ENCODE results near the gene MLLT1.

Gene MLLT1

DNA sequence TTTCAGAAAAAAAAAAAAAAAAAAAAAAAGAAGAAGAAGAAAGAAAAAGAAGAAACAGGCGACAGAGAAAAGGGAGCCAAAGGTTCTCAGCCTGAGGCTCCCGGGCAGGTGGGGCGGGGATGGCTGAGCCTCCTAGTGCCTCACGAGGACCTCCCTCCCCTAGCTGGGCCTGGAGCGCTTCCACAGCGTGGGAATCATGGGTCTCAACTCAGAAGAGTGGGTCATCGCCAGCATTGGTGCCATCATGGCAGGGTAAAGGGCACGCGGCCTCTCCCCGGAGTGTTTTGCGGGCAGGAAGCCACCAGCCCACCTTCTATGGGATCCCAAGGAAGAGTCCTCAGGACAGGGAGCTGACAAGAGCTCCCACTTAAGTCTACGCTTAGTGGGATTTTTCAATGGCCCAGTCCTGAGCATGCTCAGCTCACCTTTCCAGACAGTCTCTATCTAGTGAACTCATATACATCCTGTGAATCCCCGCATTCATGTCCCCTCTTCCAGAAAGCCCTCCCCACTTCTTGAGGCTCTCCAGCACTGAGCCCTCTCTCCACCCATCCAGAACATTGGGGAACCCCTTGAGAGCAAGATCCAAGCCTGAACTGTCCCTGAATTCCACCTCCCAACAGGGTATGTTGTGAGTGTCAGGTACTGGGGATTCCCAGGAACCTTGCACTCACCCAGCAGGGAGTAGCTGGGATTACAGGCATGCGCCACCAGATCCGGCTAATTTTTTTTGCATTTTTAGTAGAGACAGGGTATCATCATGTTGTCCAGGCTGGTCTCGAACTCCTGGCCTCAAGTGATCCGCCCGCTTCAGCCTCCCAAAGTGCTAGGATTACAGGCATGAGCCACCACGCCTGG, 74.7 kb downstream of the MLLT1 start:
- no peak for TF ChIP-seq REST (IDR thresholded peaks at IDR 0.05; ENCODE audit: insufficient read depth in 1 of 2, low read depth in 2 of 2, low read length in 2 of 2)

DNA sequence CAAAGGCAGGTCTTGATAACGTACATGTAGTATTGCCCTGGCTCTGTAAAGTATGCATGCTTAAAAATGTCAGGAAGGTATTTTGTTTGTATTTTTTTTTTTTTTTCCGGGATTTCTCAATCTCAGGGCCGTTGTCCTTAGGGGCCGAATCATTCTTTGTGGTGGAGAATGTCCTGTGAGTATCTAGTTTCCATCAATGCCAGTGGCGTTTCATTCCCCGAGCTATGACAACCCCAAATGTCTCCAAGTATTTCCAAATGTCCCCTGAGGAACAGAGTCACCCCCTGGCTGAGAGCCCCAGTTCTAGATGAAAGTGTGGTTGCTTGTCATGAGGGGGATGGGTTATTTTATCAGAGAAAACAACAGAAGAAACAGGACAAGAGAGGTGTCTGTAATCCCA, 75.6 kb downstream of the MLLT1 start:
- TF ChIP-seq SIN3A (IDR thresholded peaks at IDR 0.05; ENCODE audit: borderline replicate concordance, insufficient read depth, low read length): no peak
- no peak for TF ChIP-seq FOXP2 (optimal IDR thresholded peaks at IDR 0.05; ENCODE audit: borderline replicate concordance, extremely low read depth, extremely low read length, insufficient read depth)
- no peak for TF ChIP-seq POLR2AphosphoS5 (IDR thresholded peaks at IDR 0.05; ENCODE audit: low read depth, low read length)
- no peak for TF ChIP-seq REST (IDR thresholded peaks at IDR 0.05; ENCODE audit: insufficient read depth in 1 of 2, low read depth in 2 of 2, low read length in 2 of 2)

- TF ChIP-seq REST (IDR thresholded peaks at IDR 0.05; ENCODE audit: insufficient read depth in 1 of 2, low read depth in 2 of 2, low read length in 2 of 2) (0 out of 4 replicates have a peak, but pooled peaks of 1 of the 2 experiments have one; percentile 20), FOXP2 (optimal IDR thresholded peaks at IDR 0.05; ENCODE audit: borderline replicate concordance, extremely low read depth, extremely low read length, insufficient read depth) (no peak), POLR2AphosphoS5 (IDR thresholded peaks at IDR 0.05; ENCODE audit: low read depth, low read length) (peak; percentile 70; the same call in 1 of the 2 replicates), SIN3A (IDR thresholded peaks at IDR 0.05; ENCODE audit: borderline replicate concordance, insufficient read depth, low read length) (0 out of 2 replicates have a peak, but pooled peaks have one; percentile 18), TAF1 (IDR thresholded peaks at IDR 0.05; ENCODE audit: borderline replicate concordance, insufficient read depth, low read length) (peak; percentile 71; the same call in 1 of the 2 replicates)
Observed at GRCh38 chr19:6199240-6199994, 80.4 kb downstream of the MLLT1 start.

DNA sequence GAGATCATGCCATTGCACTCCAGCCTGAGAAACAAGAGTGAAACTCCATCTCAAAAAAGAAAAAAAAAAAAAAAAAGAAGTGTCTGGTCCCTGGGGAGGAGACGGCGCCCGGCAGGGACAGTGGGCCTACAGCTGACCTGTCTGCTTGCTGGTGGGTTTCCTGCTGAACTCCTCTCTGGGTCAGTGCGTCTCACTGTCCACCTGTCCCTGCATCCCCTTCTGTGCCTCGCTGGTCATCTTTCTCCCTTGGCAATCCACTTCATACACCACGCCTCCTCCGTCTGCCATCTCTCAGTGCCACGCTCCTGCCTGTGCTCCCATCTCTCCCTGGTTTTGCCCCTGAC, 80.9 kb downstream of the MLLT1 start:
- TF ChIP-seq TAF1 (IDR thresholded peaks at IDR 0.05; ENCODE audit: borderline replicate concordance, insufficient read depth, low read length) (no peak), POLR2AphosphoS5 (IDR thresholded peaks at IDR 0.05; ENCODE audit: low read depth, low read length) (no peak), FOXP2 (optimal IDR thresholded peaks at IDR 0.05; ENCODE audit: borderline replicate concordance, extremely low read depth, extremely low read length, insufficient read depth) (no peak), SIN3A (IDR thresholded peaks at IDR 0.05; ENCODE audit: borderline replicate concordance, insufficient read depth, low read length) (no peak), REST (IDR thresholded peaks at IDR 0.05; ENCODE audit: insufficient read depth in 1 of 2, low read depth in 2 of 2, low read length in 2 of 2) (no peak)
